SKM-1 (cell line): ENCODE measurements around the gene GNB1L.
A peak's percentile ranks its signal among the peaks of the same experiment; 100 is the strongest.

Source experiments
- DNase-seq: peaks from one replicate; lab custom pipeline; 2025; ENCODE audit not compliant: unreplicated experiment; lab: John Stamatoyannopoulos, UW

GNB1L gene

GRCh38 chr22:19866665-19867009 is 12.0 kb upstream of the GNB1L start:
- no peak for DNase-seq

GRCh38 chr22:19865141-19865829 is 10.6 kb upstream of the GNB1L start:
- DNase-seq: no peak

DNA sequence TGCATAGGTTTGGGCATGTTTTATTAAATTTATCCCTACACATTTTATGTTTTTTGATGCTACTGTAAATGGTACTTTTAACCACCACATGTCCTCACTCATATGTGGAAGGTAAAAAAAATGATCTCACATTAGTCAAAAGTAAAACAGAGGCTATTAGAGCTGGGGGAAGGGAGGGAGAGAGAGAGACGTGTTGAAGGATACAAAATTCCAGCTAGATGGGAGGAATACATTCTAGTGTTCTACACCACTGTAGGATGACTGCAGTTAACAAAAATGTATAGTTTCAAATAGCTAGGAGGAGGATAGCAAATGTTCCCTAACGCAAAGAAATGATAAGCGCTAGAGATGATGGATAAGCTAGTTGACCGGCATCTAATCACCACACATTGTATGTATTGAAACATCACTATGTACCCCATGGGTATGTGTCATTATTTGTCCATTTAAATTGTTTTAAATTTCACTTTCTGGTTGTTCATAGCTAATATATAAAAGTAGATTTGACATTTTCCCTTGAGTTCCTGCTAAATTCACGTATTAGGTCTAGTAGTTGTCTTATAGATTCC is 9.9 kb upstream of the GNB1L start:
- no peak for DNase-seq

GRCh38 chr22:19863571-19863970 is 8.9 kb upstream of the GNB1L start:
- no peak for DNase-seq

GRCh38 chr22:19862619-19863246 is 8.1 kb upstream of the GNB1L start:
- no peak for DNase-seq

DNA sequence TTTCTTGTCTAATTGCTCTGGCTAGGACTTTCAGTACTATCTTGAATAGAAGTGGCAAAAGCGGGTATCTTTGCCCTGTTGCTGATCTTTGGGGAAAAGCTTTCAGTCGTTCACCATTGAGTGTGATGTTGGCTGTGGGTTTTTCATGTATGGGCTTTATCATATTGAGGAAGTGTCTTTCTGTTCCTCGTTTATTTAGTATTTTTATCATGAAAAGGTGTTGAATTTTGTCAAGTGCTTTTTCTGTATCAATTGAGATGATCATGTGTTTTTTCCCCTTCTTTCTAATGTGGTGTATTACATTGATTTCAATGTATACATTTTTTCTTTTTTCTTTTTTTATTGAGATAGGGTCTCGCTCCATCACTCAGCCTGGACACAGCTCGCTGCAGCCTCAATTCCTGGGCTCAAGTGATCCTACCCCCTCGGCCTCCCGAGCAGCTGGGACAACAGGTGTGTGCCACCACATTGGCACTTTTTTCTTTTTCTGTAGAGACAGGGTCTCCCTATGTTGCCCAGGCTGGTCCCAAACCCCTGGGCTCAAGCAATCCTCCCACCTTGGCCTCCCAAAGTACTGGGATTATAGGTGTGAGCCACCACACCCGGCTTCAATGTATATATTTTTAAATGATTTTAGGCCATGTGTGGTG is 5.3 kb upstream of the GNB1L start:
- DNase-seq: no peak

GRCh38 chr22:19857382-19857781 is 2.7 kb upstream of the GNB1L start:
- DNase-seq: no peak

- peak; percentile 30 for DNase-seq
These were observed 1.1 kb upstream of the GNB1L start for GRCh38 chr22:19855504-19856409.

DNA sequence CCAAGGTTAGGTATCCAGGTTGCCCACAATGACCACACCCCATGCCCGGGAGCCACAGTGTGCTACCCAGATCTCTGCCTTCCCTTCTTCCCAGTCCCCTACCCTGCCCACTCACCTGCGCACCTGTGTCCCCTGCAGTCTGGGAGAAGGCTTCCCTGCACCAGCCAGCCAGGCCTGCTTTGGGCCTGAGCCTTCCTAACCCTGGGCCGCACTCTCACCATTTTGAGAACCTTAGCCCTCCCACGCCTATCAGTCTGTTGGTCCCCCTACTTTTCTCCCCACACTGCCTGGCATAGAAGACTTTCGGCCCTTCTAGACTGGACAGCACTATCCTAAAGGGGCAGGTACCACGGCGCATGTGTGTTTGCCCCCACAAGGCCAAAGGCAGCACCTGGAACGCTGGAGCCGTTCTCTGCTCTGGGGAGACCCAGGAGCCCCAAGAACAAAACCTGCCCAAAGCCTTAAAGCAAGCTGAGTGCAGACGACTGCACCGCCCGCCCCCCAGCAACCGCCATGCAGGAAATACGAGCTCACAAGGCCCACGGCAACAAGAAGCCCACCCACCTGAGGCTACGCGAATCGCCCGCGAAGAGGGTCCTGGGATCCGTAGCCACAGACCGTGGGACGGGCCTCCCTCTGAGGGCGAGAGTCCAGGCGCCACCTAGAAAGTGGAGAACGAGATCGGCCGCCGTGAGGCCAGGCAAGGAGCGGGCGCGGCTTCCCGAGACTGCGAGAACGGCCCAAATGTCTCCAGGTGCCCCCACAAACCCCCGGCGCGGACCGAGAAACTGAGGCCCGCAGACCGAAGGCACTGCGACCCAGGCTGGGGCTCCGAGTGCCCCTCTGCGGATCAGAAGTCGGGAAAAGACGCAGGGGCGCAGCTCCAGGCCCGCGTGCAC is 546 bp downstream of the GNB1L start:
- no peak for DNase-seq

- DNase-seq: no peak
These were observed 1.4 kb downstream of the GNB1L start for GRCh38 chr22:19853058-19853878.

DNA sequence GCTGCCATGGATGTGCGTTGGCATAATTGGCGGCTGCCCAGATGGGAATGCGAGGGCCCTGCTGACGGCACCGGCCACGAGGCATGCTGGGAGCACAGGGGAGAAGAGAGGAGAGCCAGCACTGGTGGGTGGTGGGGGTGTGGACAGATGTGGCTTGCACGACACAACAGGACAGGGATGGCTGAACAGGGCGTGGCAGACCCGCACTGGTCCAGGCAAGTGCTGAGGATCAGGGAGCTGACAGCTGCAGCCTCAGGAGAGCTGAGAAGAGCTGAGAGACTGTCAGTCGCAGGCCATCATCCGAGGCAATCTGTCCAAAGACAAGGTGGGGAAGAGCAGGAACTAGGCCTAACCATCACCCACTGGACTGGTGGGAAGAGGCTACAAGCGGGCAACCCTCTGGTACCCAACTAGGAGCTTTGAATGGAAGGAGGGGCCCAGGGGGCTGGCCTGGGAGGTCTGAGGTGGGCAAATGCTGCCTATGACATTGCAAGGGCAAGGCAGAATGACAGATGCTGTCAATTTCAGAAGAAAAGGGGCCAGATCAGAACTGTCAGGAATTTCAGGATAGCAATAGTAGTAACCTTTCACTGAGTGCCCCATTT is 2.4 kb downstream of the GNB1L start:
- DNase-seq: no peak

DNA sequence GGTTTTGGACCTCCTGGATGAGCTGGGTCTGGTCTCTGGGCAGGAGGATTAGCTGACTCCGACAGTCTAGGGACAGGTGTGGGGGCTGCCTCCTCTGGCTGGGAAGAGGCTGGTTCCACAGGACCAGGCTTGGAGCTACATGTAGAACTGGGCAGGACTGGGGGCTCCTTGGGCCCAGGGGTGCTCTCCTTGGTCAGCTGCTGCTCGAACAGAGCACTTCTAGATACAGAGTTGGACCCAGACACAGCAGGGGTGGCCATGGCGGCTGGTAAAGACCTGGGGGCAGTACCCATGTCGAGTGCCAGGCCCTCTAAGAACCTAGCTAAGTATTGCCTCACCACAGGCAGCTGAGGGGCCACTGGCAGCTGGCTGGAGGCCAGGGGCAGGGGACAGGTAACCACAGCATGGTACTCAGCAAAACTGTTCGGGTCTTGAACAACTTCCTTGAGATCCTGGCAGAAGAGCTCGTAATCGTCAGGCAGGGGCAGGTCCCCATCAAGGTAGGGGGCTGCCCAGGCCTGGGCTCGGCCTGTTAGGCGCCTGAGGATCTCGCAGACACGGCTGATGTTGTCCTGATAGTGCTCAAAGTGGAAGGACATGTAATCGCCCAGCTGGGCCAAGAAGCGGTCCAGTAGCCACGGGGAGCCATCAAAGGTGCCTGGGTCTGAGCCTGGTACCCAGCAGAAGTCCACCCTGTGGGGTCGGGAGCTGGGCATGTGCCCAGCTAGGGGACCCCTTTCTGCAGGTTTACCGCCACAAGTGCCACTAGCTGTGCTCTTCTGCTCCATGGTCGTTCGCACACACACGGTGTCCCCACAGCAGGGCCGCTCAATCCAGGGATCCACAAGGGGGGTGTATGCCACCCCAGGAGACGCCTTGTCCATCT is 3.1 kb downstream of the GNB1L start:
- no peak for DNase-seq

- no peak for DNase-seq
These were observed 3.9 kb downstream of the GNB1L start for GRCh38 chr22:19850763-19851109.

DNA sequence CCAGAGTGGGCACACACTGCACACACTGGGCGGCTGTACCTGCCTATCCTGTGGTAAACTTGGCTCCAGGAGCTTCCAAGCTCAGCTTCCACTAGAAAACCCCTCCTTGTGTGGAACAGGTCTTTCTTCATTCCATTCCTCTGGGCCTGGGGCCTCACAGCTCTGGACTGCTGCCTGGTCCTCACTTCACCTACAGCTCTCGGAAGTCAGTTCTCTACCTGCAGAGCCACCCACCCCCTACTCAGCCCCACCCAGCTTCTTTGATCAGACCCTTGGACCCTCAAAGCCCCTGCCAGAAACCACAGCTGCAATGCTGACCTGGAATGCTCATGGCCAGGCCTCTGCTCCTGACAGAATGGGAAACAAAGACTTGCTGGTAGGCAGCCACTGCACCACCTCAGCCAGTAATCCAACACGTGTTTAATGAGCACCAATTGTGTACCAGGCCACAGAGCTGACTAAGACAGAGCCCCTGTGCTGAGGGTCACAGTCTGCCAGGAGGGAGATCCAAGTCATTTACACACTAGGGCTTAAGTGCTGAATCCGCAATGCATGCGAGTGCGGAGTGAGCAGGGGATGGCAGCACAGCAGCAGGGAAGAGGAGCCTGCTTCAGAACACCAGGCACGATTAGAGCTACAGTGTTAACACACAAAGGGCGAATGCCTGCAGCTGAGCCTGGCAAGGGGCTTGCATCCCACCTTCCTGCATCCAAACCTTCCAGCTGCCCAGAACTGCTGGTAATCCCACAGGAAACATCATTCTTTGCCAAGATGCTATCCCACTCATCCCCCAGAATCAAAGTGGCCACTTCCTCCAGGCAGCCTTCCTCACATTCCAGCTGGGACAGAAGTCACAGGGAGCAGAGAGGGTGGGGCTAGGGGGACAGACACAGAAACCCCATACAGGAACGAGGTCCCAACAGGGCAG is 4.6 kb downstream of the GNB1L start:
- DNase-seq: no peak

DNA sequence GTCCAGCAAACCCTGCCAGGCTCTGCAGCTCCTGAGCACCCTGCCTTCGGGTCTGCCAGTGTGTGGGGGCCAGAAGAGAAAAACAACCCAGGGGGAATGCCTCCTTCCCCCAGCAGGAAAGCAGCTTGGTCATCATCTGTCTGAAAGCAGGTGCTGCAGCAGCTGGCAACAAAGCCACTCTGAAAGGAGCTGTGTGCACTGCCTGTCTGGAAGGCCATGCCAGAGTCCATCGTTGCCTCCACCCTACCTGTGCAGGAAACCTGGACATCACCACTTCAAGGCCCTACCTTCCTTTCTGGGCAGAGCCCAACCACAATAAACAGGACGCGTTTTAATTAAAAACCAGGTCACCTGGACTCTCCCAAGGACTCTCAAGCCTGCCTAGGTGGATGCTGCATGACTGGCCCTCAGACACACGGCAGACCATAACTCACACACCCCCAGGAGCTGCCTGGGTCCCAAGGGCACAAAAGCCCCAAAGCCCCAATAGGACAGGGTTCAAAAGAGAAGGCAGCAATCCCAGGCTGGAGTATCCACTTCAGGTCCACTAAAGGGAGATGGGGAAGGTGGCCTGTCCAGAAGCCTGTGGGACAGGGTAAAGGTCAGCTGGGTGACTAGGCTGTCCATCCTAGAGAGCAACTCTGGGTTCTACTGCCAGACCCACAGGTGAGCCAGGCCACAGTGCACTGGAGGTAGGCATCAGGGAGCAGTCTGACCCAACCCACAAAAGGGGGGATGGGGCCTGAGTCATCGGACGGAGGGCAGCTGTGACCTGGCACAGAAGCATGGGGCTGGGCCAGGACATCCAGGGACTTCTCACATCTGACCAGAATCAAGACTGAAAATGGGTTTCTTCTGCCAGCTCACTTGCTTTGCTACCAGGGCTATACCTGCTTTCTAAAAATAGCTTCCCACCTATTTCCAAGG is 6.1 kb downstream of the GNB1L start:
- no peak for DNase-seq

DNA sequence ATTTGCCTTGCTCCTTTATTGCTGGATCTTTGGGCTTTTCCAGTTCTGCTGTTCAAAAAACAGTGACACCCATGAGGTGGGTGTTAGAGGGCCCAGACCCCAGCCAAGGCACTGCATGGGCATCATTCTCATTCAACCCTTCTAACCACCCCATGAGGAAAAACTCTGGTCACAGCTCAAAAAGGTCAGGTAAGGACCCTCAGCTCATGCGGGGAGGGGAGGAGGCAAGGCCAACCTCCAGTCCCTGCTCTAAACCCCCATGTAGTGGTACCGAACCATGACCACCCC is 7.4 kb downstream of the GNB1L start:
- no peak for DNase-seq
